GM18502 (cell line): ENCODE measurements around the gene KRT85.

Experiments used
- ATAC-seq: cut with Tn5 transposase; IDR thresholded peaks from one replicate; pipeline ENCODE4 v1.9.1; 2021; ENCODE audit warnings: mild to moderate bottlenecking; ENCODE audit not compliant: unreplicated experiment, poor library complexity

Gene KRT85

GRCh38 chr12:52395761-52396434 lies 28.6 kb upstream of the KRT85 start:
- no peak for ATAC-seq

DNA sequence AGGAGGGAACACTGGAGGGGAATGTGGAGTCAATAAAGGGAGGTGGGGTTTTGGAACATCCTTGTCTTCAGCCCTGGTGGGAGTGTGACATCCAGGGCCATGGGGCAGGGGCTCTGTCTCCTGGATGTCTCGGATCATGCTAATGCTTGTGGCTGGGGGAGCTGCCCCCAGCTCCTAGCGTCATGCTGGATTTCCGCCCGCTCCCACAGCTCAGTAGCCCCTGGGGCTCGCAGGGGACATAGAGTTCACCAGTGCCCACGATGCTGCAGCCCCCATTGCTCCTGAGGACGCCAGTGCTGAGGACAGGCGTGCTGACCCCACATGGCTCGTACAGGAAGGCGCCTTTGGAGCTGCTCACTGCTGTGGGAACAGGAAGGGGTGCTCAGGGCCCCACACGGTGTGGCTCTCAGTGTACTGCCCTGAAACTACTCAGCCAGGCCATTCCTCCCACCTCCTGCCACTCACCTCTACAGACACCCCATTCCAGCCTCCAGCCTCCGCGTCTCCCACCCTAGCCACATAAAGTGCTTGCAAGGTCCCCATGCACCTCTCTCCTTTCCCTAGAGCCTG lies 27.6 kb upstream of the KRT85 start:
- no peak for ATAC-seq

- no peak for ATAC-seq
These were observed 25.3 kb upstream of the KRT85 start for GRCh38 chr12:52392465-52393007.

- no peak for ATAC-seq
These were observed 24.3 kb upstream of the KRT85 start for GRCh38 chr12:52391618-52392002.

DNA sequence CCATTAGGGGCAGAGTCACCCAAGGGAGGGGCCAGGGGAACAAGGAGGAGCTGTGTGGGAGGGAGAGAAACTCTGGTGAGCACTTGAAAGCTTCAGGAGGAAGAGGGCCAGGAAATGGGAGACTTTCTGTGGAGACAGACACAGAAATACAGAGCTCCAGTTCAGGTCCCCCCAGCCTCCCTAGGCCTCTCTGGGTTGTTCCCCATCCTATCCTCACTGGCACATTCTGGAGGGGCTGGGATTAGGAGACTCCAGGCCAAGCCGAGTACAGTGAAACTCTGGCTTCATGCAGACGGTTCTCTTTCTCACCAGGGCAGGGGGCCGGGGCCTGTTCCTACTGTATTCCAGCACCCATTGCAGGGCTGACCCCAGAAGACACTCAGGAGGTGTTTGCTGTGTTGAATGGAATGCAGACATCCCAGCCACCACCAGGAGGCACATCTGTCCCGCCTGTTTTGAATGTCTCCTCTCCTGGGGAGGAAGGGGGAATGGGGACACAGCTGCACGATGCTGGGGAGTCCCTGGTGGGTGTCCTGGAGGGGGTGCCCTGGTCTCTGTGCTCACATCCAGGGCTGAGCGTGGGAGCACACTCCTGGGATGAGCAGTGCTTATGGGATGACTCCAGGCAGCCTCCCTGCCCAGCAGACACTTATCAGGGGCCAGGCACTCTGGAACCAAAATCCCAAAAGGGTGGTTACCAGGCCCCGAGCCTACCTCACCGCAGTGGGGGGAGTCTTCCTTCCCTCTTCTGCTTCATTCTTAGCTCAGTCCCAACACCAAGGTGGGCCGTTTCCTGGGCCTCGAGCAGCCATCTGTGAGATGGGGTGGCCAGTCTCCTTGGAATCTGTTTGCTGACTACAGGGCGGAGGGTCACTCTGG lies 23.7 kb upstream of the KRT85 start:
- ATAC-seq: no peak

DNA sequence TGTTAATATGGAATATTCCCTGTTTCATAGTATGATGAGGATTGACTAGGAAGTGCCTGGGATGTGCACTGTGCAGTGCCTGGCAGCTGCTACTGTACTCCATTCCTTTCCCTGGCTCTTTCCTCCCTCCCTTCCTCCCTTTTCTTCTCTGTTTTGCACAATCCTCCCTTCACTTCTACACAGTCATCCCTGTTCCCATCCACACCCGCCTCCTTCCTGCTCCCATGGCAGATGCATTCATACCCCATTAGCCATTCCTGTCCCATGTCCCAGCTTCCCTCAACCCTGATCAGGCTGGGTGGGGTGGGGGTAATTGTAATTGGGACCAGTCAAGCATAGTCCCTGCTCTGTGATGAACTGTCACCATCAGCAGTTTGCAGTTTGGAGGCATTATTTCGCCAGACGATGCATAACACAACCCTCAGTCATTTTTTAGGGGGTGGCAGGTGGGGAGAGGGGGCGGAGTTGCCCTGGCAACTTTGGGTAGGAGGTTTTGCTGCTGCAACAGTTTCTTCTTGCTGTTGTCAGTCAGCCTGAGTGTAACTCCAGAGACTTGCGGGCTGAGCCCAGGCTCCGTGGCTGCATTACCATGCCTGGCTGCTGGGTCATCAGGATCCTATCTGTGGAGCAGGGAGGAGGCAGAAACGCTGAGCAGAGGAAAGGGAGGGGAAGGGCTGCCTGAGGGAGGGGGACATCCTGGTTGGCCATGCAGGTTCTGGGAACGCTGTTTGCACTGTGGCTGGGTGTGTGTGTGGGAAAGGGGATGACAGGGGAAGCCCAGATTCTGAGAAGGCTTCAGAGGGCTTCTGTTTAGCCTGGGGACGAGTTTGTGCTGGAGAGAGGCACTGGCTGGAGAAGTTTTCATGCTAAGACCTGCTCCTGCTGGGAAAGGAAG lies 22.3 kb upstream of the KRT85 start:
- ATAC-seq: no peak

DNA sequence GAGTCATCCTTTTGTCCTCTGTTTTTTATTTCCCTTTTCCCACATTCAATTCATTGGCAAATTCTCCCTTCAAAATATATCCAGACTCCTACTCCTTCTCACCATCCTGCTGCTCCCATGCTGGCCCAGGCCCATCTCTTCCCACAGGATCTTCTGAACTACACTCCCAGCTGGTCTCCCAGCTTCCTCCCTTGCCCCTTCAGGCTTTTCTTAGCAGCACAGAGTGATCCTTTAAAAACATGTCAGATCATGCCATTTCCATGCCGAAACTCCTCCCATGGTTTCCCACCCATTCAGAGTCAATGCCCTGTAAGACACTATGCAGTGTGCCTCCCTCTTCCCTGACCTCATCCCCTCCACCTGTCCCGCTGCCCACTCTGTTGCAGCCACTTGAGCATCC lies 20.6 kb upstream of the KRT85 start:
- ATAC-seq: no peak

DNA sequence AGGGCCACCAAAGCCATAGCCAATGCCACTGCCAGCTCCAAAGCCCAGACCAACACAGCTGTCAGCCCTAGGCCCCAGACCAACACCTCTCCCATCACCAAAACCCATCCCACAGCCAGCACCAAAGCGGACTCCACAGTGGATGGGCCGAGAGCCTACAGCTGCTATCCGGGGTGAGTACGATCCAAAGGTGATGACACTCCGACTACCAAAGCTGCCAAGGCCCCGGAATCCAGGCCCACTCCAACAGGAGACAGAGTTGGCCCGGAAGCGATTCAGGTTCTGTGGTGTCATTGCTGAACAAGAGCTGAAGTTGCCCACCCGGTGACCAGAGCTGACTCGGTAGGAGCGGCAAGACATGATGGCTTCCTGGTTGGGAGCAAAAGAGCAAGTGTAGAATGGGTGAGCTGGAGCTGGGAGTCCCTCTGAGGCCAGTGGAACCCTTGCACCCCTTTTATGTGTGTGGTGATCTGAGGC lies 18.0 kb upstream of the KRT85 start, which contains the start of gene KRT84:
Gene KRT84 (minus strand): TSS at position 427 of the 477 bp plus-strand sequence. CDS start 67 bp downstream, at position 360.
- ATAC-seq: no peak

DNA sequence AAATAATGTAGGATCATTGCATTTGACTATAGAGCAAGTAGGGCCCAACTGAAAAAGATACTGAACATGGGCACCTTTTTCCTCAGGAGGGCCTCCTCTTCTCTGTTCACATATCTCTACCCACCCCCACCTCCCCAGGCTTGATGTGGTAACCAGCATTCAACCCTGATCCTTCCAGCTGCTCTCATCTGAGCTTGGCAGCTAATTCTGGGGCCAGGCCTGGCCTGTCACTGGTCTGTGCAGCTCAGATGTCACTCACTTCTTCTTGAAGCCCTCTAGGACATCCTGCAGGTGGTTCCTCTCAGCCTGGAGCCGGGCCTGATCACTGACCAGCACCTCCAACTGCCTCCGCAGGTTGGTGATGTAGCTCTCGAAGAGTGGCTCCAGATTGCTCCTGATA lies 16.1 kb upstream of the KRT85 start:
- ATAC-seq: no peak

- no peak for ATAC-seq
These were observed 15.6 kb upstream of the KRT85 start for GRCh38 chr12:52382854-52383253.

DNA sequence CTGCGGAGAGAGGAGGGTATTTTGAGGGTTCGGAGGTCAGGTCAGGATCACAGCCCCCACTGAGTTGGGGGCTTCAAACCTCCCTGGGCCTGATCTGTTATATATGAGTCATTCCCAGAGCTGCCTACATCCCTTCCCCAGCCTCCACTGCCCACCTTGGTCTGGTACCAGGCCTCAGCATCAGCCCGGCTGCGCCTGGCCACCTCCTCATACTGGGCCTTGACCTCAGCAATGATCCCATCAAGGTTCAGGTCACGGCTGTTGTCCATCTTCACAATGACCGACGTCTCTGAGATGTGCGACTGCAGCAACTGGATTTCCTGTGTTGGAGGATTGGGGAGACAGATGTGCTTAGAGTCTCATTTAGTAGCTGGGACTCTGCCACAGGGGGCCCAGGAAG lies 13.9 kb upstream of the KRT85 start:
- no peak for ATAC-seq

DNA sequence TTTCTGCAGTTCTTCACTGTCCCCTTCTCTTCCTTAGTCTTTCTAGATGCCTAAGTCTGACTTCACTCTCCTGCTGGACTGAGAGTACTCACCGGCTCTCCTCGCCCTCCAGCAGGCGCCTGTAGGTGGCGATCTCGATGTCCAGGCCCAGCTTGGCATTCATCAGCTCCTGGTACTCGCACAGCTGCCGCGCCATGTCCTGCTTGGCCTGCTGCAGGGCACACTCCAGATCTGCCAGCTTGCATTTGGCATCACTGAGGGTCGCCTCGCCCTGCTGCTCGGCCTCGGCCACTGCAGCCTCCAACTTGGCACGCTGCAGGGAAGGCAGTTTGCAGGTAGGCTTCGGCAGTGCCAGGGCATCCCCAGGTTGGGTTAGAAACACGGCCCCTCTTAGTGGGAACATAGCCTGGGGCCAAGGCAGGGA lies 13.0 kb upstream of the KRT85 start:
- no peak for ATAC-seq

DNA sequence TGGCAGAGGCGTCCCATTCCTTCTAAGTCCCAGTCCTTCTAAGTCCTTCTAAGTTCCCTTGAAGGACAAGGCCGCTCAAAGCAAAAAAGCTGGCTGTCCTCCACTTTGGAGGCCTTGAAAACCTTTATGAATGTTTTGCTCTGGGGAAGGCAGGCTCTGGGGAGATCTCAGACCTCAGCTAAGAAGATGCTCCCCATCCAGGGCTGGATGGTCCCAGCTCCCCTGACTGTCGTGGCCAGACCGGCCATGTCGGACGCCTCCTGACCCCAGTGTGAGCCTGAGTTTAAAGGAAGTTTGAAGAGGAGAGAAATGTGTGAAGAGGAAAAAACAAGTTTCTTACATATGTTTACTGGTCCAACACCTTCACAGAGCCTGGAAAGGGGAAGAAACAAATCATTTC lies 12.3 kb upstream of the KRT85 start:
- no peak for ATAC-seq

DNA sequence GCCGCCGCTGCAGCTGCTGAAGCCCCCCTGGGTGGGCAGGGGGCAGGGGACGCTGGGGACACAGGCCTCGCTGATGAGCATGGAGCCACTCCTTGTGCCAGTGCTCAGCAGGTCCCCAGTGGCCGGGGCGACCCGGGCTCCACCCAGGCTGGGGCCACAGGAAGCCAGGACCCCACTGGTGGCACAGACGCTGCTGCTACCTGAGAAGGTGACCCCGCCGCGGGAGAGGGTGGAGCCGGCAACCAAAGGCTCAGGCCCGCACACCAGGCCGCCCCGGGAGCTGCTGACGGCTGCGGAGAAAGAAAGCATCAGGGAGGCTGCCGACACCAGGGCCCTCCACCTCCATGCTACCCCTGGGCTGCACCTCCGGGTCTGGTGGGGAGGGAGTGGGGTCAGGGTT lies 10.8 kb upstream of the KRT85 start:
- ATAC-seq: no peak

DNA sequence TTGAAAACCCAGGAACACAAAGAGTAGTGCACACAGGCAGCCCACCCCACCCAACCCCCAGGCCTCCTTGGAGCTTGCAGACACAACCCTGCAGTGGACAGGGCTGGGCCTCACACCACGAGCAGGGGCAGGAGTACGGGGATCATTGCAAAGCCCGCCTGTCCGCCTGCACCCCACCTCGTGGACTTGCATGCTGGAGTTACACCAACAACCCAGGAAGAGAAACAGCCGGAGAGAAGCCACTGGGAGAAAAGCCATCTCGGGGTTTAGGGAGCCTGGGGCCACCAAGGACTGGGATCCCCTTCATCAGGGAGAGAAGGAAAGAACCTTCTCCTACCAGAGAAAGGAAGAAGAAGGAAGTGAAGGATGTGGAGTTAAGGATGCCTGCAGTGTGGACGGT lies 10.0 kb upstream of the KRT85 start:
- ATAC-seq: no peak

DNA sequence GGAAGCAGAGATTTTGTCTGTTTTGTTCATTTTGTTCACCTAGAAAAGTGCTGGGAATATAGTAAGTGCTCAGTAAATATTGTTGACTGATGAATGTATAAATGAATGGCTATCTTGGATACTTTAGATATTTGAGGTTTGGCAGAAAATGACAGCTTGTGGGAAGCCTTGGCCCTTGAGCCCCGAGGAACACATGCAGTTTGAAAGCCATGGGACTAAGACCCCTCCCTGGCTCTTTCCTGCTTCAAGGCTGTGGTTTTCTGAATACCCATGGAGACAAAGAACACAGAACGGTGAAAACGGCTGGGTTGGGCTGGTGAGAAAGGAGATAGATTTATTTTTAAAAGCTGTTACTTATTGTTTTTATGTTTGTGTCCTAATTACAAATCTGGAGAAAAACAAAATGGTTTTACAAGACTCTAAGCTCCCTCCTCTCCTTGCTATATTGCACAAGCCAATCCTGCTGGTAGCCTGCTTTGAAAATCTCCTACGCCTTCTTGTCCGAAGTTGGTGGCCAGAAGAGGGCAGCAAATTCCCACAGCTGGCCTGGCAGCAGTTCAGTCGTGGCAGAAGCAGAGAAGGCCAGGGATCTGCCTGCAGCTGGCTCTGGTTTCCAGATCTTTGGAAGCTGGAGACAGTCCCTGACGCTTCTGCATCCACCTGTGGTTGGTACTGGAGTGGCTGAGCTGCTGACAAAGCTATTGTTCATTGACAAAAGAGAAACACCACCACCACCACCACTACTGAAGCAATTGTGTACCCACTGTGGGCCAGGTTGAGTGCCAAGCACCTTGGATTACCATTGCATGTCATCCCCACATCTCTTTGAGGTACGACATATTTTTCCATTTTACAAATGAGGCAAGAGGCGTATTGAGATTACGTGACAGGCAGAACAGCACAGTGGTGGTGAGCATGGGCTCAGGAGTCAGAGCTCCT lies 5.2 kb upstream of the KRT85 start:
- ATAC-seq: no peak

GRCh38 chr12:52371716-52372115 lies 4.4 kb upstream of the KRT85 start:
- ATAC-seq: no peak

- ATAC-seq: no peak
These were observed 3.8 kb upstream of the KRT85 start for GRCh38 chr12:52370926-52371608.
